ENCODE data around the gene CCDC90B. TPM values are rescaled to one million over a fixed set of nuclear protein-coding genes. Genes with fewer than 3 reads are reported as not detected.
"Not testable (repeated sequence)": the region's sequence is repeated elsewhere in the genome, so short reads cannot be mapped to it uniquely, and the experiment has no call there.

The CCDC90B gene
- polyA plus RNA-seq, 1 donor: 94.8 TPM

- peak; percentile 55 for DNase-seq
These were observed 6.7 kb upstream of the CCDC90B start for GRCh38 chr11:83292709-83293456.

GRCh38 chr11:83287631-83288030, 1.5 kb upstream of the CCDC90B start:
- DNase-seq: no peak

DNA sequence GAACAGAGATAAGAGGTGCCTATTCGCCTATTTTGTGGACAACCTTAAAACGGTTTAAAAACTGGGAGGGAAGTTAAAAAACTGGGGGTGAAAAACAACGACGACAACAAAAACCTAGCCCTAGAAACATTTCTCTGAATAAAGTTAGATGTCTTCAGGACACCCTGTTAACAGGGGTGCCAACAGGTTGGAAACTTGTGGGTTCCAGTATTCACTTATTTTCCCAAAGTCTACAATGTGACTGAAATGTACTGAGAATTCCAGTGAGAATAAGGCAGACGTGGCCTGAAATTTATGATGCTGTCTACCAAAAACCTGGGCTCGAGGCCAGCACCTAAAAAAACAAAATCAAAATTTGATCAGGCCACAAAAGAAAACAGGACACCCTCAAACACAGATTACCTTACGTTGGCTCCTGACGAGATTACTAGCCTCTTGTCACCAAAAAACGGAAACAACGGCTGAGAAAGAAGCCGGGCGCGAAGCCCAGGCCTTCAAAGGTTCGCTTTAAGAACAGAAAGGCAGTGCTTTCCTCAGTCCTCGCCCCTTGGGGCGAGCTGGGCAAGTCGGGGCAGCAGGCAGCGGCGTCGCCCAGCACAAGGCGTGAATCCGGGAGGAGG, 906 bp downstream of the CCDC90B start:
- DNase-seq: no peak

DNA sequence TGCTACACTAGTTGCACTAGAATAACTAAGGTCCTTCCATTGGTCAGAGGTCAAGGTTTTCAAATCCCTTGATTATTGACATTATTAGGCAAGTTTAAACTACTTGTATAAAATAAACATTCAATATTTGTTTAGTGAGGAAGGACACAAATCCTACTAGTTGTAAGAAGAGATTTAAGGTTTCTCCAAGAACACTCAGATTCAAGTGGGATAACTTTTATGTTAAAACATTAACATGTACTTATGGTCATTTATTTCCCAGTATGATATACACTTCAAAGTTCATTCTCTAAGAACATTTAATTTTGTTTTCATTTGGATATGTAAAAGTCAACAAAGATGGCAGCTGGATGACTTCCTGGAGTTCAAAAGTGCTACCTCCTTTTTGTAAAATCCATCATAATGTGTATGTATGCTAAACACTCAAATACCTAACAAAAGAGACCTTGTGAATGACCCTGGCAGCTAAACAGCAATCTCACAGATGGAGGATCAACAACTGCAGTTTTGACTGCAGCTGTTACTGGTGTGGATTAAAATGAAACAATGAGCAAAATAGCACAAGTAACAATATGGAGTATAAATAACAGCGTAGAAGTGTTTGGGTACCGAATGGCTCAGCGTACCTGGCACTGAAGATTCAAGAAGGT, 1.5 kb downstream of the CCDC90B start:
- peak; percentile 28 for DNase-seq

- DNase-seq: no peak
These were observed 4.0 kb downstream of the CCDC90B start for GRCh38 chr11:83282084-83282716.

- DNase-seq: no peak
These were observed 5.9 kb downstream of the CCDC90B start for GRCh38 chr11:83280256-83280655.

- DNase-seq: no peak
These were observed 7.8 kb downstream of the CCDC90B start for GRCh38 chr11:83278351-83278750.

GRCh38 chr11:83275888-83276641, 10.1 kb downstream of the CCDC90B start:
- no peak for DNase-seq

DNA sequence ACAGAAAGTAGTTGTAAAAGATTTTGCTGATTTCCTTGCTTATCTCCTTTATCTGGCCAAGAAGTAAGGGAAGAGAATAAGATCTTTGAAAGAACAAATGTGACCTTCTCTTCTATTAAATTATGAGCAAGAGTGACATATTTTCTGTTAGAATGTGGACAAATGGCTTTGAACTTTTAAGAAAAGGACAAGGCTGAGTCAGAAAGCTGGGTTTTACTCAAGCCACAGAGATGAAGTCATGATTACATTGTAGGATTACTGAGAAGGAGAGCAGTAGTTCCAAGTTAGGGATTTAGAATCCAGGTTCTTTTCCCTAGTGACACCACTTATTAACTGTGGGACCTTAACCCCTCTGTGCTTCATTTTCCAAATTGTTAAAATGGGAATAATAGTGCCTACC, 13.5 kb downstream of the CCDC90B start:
- DNase-seq: no peak

GRCh38 chr11:83271734-83272133, 14.4 kb downstream of the CCDC90B start:
- not testable (repeated sequence) for DNase-seq

GRCh38 chr11:83269080-83269479, 17.1 kb downstream of the CCDC90B start:
- DNase-seq: not testable (repeated sequence)

- DNase-seq: no peak
These were observed 20.8 kb downstream of the CCDC90B start for GRCh38 chr11:83265331-83265730.

DNA sequence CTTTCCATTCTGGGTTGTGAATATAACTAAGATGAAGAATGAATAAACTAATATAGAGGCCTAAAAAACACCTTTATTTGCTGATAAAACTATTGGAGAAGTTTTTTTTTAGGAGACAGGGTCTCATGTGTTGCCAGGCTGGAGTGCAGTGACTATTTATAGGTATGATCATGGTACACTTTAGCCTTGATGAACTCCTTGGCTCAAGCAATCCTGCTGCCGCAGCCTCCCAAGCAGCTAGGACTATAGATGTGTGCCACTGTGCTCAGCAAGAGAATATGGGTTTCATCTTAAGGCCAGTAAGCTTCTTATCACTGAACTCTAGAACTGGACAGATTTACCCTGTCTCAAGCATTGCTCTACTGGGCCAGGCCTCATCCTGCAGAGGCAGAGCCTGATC, 26.6 kb downstream of the CCDC90B start:
- no peak for DNase-seq

GRCh38 chr11:83257761-83258168, 28.4 kb downstream of the CCDC90B start:
- no peak for DNase-seq

GRCh38 chr11:83256602-83257340, 29.4 kb downstream of the CCDC90B start:
- DNase-seq: no peak

GRCh38 chr11:83255366-83255765, 30.8 kb downstream of the CCDC90B start:
- no peak for DNase-seq

DNA sequence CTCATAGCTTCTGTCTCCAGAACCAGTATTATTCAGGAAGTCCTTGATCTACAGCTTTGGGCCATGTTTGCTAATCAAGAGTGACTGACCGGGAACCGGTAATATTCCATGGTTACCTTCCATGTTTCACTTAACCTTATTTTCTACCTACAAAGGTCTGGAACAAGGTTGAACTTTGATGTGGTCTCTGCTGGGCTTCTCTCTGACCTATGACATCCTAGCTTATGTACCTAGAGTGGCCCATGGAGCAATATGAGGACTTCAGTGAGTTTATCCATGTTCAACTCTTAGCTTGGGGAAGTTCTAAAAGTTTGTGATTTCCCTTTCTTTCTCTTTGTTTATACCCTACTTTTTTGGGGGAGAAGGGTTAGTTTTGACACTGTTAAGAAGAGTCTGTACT, 33.2 kb downstream of the CCDC90B start:
- no peak for DNase-seq

- DNase-seq: no peak
These were observed 33.9 kb downstream of the CCDC90B start for GRCh38 chr11:83252266-83252665.

DNA sequence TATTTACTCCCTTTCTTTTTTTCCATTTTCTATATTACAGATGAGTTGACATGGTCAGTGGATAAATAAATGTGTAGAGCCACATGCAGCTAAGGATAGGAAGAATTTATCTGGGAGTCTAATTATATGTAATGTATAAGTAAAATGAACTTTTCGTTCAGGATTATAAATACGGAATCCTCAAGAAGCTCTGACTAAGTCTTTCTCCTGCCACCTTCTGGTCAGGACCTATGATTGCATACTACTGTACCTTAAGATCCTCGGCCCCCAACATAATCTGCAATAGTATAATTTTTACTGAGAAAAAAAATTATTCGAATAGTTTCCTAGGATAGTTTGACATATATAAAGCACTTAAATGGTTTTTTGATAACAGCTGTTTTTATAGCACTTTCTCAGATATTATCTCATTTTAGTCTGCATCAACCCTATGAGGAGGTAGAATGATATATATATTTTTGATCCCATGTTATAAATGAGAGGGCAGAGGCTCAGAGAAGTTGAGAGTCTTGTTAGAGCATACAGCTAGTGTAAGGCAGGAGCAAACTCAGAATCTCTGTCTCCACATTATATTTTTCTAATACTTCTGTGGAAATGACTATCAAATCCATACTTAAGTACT, 36.1 kb downstream of the CCDC90B start:
- peak; percentile 13 for DNase-seq

DNA sequence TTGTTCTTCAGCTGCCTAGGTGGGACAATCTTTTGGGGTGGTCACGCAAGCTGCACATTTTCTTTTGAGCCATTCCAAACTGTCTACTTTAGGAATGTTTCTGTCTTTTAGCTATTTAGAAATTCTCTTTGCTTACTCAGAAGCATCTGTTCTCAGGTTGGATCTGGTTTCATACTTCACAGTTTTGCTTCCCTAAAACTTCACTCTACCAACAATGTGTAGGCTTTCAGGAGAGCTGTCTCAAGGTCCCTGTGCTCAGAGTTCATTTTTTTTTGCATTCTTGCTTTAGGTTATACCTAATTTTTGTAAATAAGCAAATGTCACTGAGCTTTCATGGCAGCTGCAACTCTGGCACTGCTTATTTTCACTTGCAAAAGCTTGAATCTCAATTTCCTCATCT, 36.7 kb downstream of the CCDC90B start:
- DNase-seq: no peak

Data from left kidney (tissue), 2 donors.